ENCODE measurements around the gene SHB.

The SHB gene

DNA sequence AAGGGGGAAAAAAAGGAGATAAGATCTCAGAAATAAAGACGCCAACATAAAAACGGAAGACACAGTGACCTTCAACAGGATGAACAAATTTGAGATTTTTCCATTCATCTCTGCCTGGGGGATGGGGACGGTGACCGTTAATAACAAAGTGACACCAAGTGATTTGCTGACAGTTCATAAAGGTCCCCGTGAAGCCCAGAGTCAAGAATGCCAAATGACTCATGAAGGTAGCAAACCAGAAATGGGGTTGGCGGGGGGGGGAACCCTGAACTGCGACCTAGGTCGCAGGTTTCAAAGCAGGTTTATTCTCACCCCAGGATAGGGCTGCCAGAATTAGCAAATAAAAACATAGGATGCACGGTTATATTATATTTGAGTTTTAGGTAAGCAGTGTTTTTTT lies 21.1 kb upstream of the SHB start:
- Histone ChIP-seq H3K27me3 (ENCODE audit: insufficient read depth, low read length) (no peaks in the 10 kb centered on the region; the same call in 1 of the 2 replicates), H2AFZ (ENCODE audit: low read length) (no peak overlapping the region), H3K36me3 (ENCODE audit: insufficient read depth, low read length) (no peaks in the 10 kb centered on the region), H3K4me1 (ENCODE audit: insufficient read depth, low read length, severe bottlenecking) (no peaks in the 10 kb centered on the region), H3F3A (ENCODE audit: insufficient read depth, low read length) (no peaks in the 10 kb centered on the region), H3K9ac (ENCODE audit: low read length) (no peak overlapping the region), H3K9me3 (ENCODE audit: low read length) (no peaks in the 10 kb centered on the region), H3K4me2 (ENCODE audit: low read length) (no peak overlapping the region), H3K9me2 (ENCODE audit: low read depth, low read length) (no peaks in the 10 kb centered on the region), H4K20me1 (ENCODE audit: insufficient read depth, low read length) (no peaks in the 10 kb centered on the region), H3K27ac (ENCODE audit: low read depth, low read length, poor library complexity, severe bottlenecking) (no peak overlapping the region), H3K79me2 (ENCODE audit: insufficient read depth, low read length) (no peaks in the 10 kb centered on the region), H3K4me3 (ENCODE audit: low read depth, low read length, poor library complexity, severe bottlenecking) (no peak overlapping the region)
- TF ChIP-seq, protein P1, sequence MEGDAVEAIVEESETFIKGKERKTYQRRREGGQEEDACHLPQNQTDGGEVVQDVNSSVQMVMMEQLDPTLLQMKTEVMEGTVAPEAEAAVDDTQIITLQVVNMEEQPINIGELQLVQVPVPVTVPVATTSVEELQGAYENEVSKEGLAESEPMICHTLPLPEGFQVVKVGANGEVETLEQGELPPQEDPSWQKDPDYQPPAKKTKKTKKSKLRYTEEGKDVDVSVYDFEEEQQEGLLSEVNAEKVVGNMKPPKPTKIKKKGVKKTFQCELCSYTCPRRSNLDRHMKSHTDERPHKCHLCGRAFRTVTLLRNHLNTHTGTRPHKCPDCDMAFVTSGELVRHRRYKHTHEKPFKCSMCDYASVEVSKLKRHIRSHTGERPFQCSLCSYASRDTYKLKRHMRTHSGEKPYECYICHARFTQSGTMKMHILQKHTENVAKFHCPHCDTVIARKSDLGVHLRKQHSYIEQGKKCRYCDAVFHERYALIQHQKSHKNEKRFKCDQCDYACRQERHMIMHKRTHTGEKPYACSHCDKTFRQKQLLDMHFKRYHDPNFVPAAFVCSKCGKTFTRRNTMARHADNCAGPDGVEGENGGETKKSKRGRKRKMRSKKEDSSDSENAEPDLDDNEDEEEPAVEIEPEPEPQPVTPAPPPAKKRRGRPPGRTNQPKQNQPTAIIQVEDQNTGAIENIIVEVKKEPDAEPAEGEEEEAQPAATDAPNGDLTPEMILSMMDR (IDR thresholded peaks at IDR 0.05; ENCODE audit: low read length): no peak
- TF ChIP-seq EZH2 (IDR thresholded peaks at IDR 0.05; ENCODE audit: borderline replicate concordance, low read length): no peak

DNA sequence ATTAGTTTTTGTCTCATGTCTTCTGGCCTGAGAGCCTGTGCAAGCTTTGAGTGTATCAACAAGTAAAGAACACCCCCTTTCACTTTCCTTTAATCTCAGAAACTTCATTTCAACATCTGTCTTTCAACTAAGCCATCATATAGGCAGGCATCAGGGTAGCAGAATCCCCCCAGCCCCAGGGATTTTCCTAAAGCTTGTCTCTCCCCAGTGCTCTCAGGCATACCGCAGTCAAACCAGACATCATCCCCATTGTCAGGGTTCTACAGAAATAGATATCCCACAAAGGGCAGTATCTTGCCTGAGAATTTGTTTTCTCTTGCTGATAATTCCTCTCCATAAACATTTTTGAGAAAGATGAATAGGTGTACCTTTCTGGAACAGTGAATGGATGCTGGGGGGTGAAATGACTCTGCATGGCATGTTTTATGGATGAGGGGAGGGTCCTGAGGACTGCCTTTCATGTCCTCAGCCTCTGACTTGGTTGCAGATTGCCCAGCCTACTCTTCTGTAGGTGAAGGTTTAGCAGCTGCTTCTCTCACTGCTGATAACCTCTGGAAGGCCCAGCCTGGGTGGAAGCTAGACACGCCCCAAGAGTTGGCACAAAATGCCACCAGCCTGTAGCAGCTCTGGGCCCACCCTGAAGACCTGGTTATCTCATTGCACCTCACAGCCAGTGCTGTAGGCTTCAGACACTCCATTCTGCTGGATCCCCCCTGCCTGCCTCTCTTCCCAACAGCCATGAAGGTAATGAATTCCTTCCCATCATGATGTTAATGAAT lies 20.5 kb upstream of the SHB start:
- TF ChIP-seq, protein P1 (IDR thresholded peaks at IDR 0.05; ENCODE audit: low read length): no peak
- TF ChIP-seq EZH2 (IDR thresholded peaks at IDR 0.05; ENCODE audit: borderline replicate concordance, low read length): no peak
- Histone ChIP-seq H3K36me3 (ENCODE audit: insufficient read depth, low read length) (no peaks in the 10 kb centered on the region), H3K79me2 (ENCODE audit: insufficient read depth, low read length) (no peaks in the 10 kb centered on the region), H3K9me3 (ENCODE audit: low read length) (no peaks in the 10 kb centered on the region), H2AFZ (ENCODE audit: low read length) (no peak overlapping the region), H3K9ac (ENCODE audit: low read length) (no peak overlapping the region), H3K9me2 (ENCODE audit: low read depth, low read length) (no peaks in the 10 kb centered on the region), H3K4me3 (ENCODE audit: low read depth, low read length, poor library complexity, severe bottlenecking) (no peak overlapping the region), H3F3A (ENCODE audit: insufficient read depth, low read length) (no peaks in the 10 kb centered on the region), H3K27ac (ENCODE audit: low read depth, low read length, poor library complexity, severe bottlenecking) (no peak overlapping the region), H4K20me1 (ENCODE audit: insufficient read depth, low read length) (no peaks in the 10 kb centered on the region), H3K4me2 (ENCODE audit: low read length) (no peak overlapping the region), H3K4me1 (ENCODE audit: insufficient read depth, low read length, severe bottlenecking) (no peaks in the 10 kb centered on the region), H3K27me3 (ENCODE audit: insufficient read depth, low read length) (no peaks in the 10 kb centered on the region; the same call in 1 of the 2 replicates)

DNA sequence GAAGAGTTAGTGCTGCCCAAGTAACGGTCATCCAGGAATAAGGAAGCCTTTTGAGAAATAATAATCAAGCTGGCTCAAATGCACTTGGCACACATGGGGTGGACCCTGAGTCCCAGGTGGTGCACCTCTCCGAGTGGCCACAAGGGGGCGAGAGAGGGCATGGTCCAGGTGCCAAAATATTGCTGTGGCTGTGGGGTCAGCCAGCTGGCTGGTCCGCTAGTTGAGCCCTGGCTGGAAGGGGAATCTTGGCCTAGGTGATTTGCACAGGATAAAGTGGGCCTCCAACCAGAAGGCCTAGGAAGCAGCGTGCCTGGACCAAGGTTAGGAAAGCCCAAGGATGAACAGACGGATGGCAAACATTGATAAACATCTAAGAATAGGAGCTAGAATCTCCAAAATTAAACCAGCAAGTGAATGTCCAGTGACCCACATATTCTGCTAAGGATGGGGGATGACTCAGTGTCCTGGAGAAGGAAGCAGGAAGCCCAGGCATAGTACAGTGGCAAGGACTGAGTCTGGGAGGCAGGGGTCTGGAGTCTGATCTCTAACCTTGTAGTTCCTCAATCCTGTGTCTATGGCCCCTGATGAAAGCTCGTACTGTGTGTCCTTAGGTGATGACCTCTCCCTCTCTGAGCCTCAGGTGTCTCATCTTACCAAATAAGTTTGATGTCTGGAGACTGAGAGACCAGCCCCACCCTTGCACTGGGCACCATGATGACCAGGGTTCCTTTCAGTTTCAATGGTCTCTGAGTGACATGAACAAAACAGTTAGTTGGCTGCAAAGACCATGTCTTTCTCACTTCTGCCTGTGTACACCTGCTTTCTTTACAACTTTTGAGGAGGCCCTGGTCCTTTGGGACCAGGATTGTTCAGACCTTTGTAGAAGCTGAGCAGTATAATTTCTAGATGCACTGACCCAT lies 19.2 kb upstream of the SHB start:
- H3K4me1 ChIP-seq (ENCODE audit: insufficient read depth, low read length, severe bottlenecking): no peaks in the 10 kb centered on the region
- no peaks in the 10 kb centered on the region for H3K9me2 ChIP-seq (ENCODE audit: low read depth, low read length)
- H3K27ac ChIP-seq (ENCODE audit: low read depth, low read length, poor library complexity, severe bottlenecking): no peak overlapping the region
- no peak overlapping the region for H3K4me2 ChIP-seq (ENCODE audit: low read length)
- no peaks in the 10 kb centered on the region for H3K79me2 ChIP-seq (ENCODE audit: insufficient read depth, low read length)
- H3K36me3 ChIP-seq (ENCODE audit: insufficient read depth, low read length): no peaks in the 10 kb centered on the region
- no peaks in the 10 kb centered on the region for H3F3A ChIP-seq (ENCODE audit: insufficient read depth, low read length)
- no peak overlapping the region for H2AFZ ChIP-seq (ENCODE audit: low read length)
- TF ChIP-seq EZH2 (IDR thresholded peaks at IDR 0.05; ENCODE audit: borderline replicate concordance, low read length): no peak
- TF ChIP-seq, protein P1 (IDR thresholded peaks at IDR 0.05; ENCODE audit: low read length): peak; percentile 96
- no peak overlapping the region for H3K9ac ChIP-seq (ENCODE audit: low read length)
- H3K4me3 ChIP-seq (ENCODE audit: low read depth, low read length, poor library complexity, severe bottlenecking): no peak overlapping the region
- no peaks in the 10 kb centered on the region for H3K9me3 ChIP-seq (ENCODE audit: low read length)
- H4K20me1 ChIP-seq (ENCODE audit: insufficient read depth, low read length): no peaks in the 10 kb centered on the region
- H3K27me3 ChIP-seq (ENCODE audit: insufficient read depth, low read length): no peaks in the 10 kb centered on the region; the same call in 1 of the 2 replicates

All from OCI-LY1 (cell line).